ENCODE data around the gene RUFY3. TPM values are rescaled to one million over a fixed set of nuclear protein-coding genes. Genes with fewer than 3 reads are reported as not detected.
"Not testable (repeated sequence)": the region's sequence is repeated elsewhere in the genome, so short reads cannot be mapped to it uniquely, and the experiment has no call there.

The RUFY3 gene
- total RNA-seq, 1 donor from 2014 or later: 30.9 TPM

DNA sequence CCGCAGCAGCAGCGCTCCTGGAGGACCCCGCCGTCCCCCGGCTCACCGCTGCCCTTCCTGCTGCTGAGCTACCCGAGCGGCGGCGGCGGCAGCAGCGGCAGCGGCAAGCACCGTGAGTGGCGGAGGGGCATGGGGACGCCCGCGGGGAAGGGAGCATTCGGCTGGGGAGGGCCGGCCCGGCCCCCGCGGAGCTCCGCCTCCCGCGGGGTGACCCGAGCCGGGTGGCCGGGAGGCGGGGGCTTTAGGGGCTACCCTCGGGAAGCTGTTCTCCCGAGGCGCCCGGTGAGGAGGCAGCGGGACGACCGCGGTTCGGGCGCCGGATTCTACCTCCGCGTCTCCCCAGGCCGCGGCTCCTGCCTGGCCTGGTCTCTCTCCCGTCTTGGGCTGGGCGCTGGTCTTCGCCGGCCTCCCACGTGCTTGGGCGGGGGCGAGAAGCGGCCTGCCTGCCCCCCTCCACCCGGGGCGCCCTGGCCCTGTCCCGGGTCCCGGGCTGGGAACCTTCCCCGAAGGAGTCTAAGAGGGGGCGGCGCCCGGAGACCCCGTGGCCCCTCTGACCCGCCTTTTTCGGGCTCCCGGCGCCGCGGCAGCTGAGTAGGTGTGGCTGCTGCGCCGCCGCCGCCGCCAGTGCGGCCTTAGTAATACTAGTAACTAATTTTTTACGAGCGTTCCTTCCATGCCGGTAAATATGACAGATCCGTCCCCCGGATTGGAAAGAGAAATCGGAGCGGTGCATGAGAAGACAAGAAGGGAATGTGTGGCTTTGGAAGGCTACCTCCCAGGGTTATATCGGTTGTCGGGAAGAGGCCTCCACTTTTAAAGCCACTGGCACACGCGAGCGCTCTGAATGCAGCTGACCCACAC is 16.4 kb upstream of the RUFY3 start:
- DNase-seq (ENCODE audit: low read depth, low spot score): no peak

DNA sequence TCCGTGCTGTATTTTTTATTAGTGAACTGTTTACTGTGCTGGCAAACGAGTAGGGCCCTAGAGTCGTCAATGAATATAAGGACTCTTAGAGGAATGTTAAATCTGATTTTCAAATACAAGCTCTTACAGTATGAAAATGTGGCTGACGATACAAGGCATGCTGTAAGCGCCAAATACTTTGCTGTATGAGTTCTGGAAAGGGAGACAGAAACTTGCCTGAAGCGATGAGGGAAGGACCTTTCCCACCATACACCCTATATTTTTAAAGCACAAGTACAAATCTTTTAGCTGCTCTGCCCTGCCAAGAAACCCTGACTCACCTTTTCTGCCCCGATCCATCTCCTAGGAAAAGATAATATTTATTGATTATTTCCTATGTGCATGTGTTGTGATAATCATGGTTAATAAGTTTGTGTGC is 15.7 kb upstream of the RUFY3 start:
- no peak for DNase-seq (ENCODE audit: low read depth, low spot score)

- no peak for DNase-seq (ENCODE audit: low read depth, low spot score)
Measured at GRCh38 chr4:70706516-70706915, 15.2 kb upstream of the RUFY3 start.

DNA sequence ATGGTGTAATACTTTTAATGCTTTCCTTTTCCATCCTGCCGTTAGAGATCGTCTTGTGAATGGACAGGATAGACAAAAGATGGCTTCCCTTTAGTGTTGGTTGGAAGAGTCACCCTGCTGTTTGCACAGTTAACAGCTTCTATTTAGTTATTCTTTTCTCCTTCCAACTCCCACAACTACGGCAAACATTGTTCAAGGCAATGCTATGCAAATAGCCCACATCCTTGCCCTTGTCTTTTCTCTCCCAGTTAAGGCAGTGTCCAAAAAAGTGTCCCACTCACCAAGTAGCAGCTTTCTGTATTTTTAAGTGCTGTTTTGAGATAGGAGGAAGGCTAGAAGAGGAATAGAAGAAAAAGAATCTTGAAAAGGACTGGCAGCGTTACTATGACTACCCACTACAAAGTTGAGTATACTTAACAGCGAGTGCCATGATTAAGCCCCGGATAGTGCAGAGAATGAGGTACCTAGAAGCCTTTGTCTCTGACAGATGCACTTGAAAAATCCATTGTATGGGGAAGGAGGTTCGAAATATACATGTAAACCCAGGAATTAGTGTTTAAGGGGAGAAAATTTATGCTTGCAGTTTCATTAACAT is 12.1 kb upstream of the RUFY3 start:
- DNase-seq (ENCODE audit: low read depth, low spot score): no peak

GRCh38 chr4:70711599-70711998 is 10.2 kb upstream of the RUFY3 start:
- DNase-seq (ENCODE audit: low read depth, low spot score): no peak

- DNase-seq (ENCODE audit: low read depth, low spot score): no peak
Measured at GRCh38 chr4:70712150-70712549, 9.6 kb upstream of the RUFY3 start.

DNA sequence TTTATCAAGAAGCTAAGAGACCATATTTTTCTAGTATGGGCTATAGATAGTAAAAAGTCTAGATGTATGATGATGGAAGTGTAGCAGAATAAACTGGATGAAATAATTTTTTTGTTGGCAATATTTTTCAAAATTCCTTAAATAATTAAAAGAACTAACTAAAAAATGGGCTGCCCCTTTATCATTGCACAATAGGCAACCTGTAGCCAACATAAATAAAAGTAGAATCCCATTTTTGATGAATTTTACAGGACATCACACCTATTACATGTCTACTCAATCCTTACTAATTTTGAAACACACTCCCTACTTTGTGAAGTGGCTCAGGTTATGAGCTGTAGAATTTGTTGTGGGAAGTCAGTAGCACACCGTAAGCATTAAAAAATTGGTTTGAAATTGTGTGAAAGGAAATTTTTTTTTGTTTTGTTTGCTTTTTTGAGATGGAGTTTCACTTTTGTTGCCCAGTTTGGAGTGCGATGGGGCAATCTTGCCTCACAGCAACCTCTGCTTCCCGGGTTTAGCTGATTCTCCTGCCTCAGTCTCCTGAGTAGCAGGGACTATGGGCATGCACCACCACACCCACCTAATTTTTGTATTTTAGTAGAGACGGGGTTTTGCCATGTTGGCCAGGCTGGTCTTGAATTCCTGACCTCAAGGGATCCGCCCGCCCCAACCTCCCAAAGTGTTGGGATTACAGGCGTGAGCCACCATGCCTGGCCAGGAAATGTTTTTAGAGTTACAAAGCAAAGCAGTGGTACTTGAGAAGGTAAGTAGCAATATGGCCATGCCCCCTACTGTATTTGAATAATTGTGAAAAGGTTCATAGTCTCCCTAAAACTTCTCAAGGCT is 8.9 kb upstream of the RUFY3 start:
- no peak for DNase-seq (ENCODE audit: low read depth, low spot score)

- no peak for DNase-seq (ENCODE audit: low read depth, low spot score)
Measured at GRCh38 chr4:70713453-70714078, 8.2 kb upstream of the RUFY3 start.

DNA sequence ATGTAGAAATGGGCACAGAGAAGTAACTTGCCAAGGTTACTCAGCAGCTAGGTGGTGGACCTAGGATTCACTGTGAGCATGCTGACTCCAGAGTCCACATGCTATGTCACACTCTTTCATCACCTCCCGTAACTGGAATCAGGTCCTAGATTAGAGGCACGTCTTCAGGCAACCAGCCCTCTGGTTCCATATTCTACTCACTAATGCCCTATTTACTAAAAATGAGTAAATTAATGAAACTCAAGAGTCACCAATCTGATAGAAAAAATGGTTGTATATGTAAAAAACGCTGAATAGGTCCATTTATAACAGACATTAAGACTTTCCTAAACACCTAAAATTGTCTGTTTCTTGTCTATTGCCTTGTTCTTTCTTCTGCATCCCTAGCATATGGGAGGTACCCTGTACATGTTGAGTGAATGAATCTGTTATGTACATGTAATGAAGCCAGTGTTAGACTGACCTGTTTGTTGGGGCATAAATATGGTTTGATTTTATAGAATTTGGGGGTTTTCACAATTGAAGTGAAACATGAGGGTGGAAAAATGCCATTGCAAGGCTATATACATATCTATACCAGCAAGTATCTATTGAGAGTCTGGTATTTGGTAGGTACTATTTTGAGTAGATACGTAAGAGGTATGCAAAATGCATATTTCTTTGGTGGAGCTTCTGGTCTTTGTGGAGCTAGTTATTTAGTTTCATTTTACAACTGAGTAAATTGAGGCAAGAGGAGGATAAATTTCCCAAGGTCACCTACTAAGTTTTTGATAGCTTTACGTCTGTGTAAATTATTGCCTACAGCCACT is 7.5 kb upstream of the RUFY3 start:
- DNase-seq (ENCODE audit: low read depth, low spot score): no peak

DNA sequence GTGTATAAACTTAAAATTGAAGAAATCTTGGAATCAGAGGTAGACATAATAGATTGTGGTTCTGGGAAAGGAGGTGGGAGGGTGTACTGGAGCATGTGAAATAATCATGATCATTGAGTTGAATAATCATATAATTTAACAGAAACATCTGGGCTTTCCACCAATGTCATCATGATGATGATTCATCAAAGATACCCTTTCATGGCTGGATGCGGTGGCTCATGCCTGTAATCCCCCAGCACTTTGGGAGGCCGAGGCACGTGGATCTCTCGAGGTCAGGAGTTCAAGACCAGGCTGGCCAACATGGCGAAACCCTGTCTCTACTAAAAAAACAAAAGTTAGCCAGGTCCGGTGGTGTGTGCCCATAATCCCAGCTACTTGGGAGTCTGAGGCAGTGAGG is 6.7 kb upstream of the RUFY3 start:
- no peak for DNase-seq (ENCODE audit: low read depth, low spot score)

DNA sequence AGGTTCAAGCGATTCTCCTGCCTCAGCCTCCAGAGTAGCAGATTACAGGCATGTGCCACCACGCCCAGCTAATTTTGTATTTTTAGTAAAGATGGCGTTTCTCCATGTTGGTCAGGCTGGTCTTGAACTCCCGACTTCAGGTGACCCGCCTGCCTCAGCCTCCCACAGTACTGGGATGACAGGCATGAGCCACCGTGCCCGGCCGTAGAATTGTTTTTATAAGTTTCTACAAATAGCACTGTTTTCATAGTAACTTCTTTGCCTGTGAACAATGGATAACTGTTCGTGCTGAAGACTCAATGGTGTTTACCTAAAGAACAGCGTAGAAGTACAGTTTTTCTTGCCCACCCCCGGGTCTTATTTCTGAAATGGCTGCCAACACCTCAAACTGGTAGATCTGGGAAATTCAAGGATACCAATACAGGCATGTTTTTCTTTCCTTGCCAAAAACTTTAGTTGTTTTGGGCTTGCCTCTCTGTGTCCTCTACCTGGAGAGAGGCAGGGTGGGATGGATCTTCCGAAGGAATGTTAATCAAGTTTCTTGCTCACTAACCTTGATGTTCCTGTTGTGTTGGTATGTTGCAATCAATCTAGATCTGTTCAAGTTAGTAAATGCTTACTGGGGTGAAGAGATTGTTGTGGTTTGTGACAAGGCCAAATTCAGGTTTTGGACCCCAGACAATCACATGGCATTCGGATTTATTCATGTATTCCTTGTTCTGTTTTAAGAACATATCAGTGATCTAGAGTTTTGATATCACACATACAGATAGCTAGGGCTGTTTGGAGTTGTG is 2.8 kb upstream of the RUFY3 start:
- no peak for DNase-seq (ENCODE audit: low read depth, low spot score)

DNA sequence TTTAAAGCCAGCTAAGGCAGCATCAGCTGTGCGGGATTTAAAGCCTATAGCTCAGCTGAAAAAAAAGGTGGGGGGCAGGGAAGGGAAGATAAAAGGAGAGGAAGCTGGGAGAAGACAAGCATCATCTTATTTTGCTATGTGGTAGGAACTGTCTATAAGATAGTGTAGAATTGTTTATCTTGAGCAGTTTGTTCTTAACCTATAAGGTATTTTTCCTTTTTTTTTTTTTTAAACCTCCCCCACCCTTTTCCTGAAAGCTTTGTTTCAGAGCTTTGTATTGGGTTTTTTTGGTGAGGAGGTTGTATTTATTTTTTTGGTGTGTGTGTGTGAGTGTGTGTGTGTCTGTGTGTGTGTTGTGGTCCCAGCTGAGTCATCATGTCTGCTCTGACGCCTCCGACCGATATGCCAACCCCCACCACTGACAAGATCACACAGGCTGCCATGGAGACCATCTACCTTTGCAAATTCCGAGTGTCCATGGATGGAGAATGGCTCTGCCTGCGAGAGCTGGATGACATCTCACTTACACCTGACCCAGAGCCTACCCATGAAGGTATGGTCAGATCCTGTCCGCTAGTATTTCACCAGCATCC is 531 bp downstream of the RUFY3 start:
- DNase-seq (ENCODE audit: low read depth, low spot score): no peak

DNA sequence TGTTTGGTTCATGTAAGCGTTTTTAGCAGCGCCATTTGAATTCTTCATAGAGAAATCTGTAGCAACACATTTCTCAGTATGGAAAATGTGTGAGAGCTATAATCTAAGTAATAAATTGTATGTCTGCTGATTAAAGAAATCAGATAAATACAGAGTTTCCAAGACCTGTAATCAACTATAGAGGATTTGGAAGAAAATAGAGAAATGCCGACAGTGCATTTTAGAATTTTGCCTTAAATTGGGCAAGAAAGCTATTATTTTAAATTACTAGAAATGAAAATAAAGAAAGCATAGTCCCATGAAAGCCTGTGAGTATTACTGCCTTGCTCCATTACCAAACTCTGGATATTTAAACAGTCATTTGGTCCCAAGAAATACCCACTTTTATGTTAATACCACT is 2.7 kb downstream of the RUFY3 start:
- no peak for DNase-seq (ENCODE audit: low read depth, low spot score)

DNA sequence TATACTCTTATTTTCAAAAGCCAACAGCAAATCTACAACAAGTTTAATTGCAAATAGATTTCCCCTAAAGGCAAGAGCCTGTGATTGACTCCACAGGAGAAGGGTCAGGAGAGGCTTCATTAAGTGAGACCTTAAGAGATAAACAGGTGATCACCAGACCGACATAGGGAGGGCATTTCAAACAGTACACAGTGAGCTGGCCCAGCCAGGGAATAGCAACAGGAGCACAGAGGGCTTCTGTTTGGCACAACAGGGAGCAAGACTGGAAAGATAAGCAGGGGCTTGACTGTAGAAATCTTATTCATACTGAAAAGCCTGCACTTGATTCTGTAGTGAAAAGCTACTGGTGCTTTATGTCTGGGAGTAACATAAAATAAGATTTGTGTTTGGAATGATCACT is 3.9 kb downstream of the RUFY3 start:
- no peak for DNase-seq (ENCODE audit: low read depth, low spot score)

DNA sequence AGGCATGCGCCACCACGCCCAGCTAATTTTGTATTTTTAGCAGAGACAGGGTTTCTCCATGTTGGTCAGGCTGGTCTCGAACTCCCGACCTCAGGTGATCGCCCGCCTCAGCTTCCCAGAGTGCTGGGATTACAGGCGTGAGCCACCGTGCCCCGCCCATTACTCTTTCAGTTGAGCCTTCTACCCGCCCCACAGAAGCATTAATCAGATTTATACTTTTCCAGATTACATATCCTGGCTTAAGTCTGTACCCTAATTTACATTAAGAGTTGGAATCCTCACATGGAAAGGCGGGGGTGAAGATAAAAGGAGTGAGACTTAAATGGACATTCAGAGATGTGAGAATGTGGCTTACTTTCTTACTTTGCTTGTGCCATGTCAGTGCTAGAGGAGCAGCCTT is 4.8 kb downstream of the RUFY3 start:
- DNase-seq (ENCODE audit: low read depth, low spot score): not testable (repeated sequence)

- DNase-seq (ENCODE audit: low read depth, low spot score): no peak
Measured at GRCh38 chr4:70728091-70728490, 6.3 kb downstream of the RUFY3 start.

DNA sequence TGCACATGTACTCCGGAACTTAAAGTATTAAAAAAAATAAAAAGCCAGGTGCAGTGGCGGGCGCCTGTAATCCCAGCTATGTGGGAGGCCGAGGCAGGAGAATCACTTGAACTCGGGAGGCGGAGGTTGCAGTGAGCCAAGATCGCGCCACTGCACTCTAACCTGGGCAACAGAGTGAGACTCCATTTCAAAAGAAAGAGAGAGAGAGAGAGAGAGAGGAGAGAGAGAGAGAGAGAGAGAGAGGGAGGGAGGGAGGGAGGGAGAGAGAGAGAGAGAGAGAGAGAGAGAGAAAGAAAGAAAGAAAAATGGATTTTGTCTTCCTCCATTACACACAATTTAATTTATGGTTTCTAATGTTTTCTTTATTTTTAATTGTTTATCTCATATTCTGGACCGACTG is 11.1 kb downstream of the RUFY3 start:
- DNase-seq (ENCODE audit: low read depth, low spot score): not testable (repeated sequence)

DNA sequence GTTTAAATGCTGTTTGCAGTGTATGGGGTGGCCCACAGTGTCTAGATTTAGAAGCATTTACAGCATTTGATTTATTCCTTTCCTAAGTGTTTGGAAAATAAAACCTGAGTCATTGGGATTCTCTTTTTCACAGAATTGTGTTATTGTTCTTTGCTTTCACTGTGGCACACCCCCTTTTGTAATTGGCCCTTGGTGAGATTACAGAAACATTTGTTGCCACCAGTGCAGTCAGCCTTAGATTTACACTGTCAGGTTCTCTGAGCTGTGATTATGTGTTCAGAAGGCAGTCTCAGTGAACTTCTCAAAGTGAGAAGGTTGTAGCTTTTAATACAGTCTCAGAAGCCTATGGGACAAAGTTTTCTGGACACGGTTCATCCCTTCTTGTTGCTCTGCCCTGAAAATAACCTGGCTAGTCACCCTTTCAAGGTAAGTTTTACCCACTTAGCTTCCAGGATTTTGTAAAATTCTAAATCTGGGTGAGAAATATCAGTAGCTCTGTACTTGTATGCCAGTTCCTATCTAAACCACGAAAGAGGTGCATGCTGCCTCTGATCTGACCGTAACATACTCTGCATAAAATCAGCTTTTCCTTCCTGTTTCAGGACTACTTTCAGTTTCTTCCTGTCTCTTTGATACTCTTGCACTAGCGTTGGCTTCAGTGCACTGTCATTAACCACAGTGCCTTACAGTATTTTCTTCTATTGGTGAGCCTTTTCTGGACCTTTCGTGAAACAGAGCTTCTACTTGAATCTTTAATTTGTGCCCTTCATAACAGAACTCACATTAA is 12.6 kb downstream of the RUFY3 start:
- DNase-seq (ENCODE audit: low read depth, low spot score): peak; percentile 30

- no peak for DNase-seq (ENCODE audit: low read depth, low spot score)
Measured at GRCh38 chr4:70734971-70735370, 13.2 kb downstream of the RUFY3 start.

Measured in pulmonary artery endothelial cell (primary cell).